WTC11 (cell line): ENCODE measurements around the gene C10orf71. TPM values are rescaled to one million over a fixed set of nuclear protein-coding genes. Genes with fewer than 3 reads are reported as not detected.

ENCODE experiments used
- CTCF ChIP-seq: fragments of 200-600 bp; IDR thresholded peaks from 2 replicates; pipeline ENCODE4 v1.8.0; 2022; ENCODE audit warnings: antibody characterized with exemption
- E2F4 ChIP-seq: sonication (generic); formaldehyde crosslinking; IDR thresholded peaks from 2 replicates; pipeline ENCODE4 v1.8.1; 2022; ENCODE audit warnings: low read depth, mild to moderate bottlenecking, moderate library complexity, missing genetic modification reagents, borderline replicate concordance
- ERG ChIP-seq: fragments of 250-450 bp; sonication (Bioruptor Pico); IDR thresholded peaks from 2 replicates; pipeline ENCODE4 v1.8.0; 2021; ENCODE audit warnings: mild to moderate bottlenecking
- NFYB ChIP-seq: sonication (generic); formaldehyde crosslinking; conservative IDR thresholded peaks from 2 replicates; pipeline ENCODE4 v1.8.0; 2022; ENCODE audit warnings: low read depth, missing genetic modification reagents
- ZNF416 ChIP-seq: fragments of 250-450 bp; sonication (Bioruptor Pico); IDR thresholded peaks from 2 replicates; pipeline ENCODE4 v1.9.0; 2021; ENCODE audit warnings: mild to moderate bottlenecking, inconsistent platforms
- ZNF532 ChIP-seq: fragments of 250-450 bp; sonication (Bioruptor Pico); IDR thresholded peaks from 2 replicates; pipeline ENCODE4 v1.9.0; 2021; ENCODE audit warnings: mild to moderate bottlenecking, borderline replicate concordance
- ZNF671 ChIP-seq: fragments of 250-450 bp; sonication (Bioruptor Pico); IDR thresholded peaks from 2 replicates; pipeline ENCODE4 v1.8.0; 2021; ENCODE audit warnings: mild to moderate bottlenecking
- total RNA-seq: library from RNA; stranded (reverse); gene quantifications from 3 replicates; pipeline ENCODE4 v1.2.3, GENCODE V29; 2021
- TF ChIP-seq, protein P1 (sequence below): fragments of 250-450 bp; sonication (Bioruptor Pico); IDR thresholded peaks from 2 replicates; pipeline ENCODE4 v1.9.0; 2021; ENCODE audit warnings: moderate library complexity, mild to moderate bottlenecking, inconsistent platforms, borderline replicate concordance
- TF ChIP-seq, protein P2 (sequence below): sonication (generic); formaldehyde crosslinking; IDR thresholded peaks from 2 replicates; pipeline ENCODE4 v1.8.1; 2022; ENCODE audit warnings: missing genetic modification reagents, borderline replicate concordance
- TF ChIP-seq, protein P3 (sequence below): sonication (generic); formaldehyde crosslinking; conservative IDR thresholded peaks from 2 replicates; pipeline ENCODE4 v1.8.1; 2023; ENCODE audit warnings: mild to moderate bottlenecking, low read depth, missing genetic modification reagents, moderate library complexity
- TF ChIP-seq, protein P4 (sequence below): sonication (generic); formaldehyde crosslinking; IDR thresholded peaks from 2 replicates; pipeline ENCODE4 v1.8.0; 2022; ENCODE audit warnings: missing genetic modification reagents

The C10orf71 gene
- total RNA-seq, 1 experiment from 2014 or later, result not detected

- TF ChIP-seq ZNF532 (CRISPR knock-in tag), result no peak
- TF ChIP-seq E2F4 (CRISPR knock-in tag), result no peak
- TF ChIP-seq ZNF416 (CRISPR knock-in tag), result no peak
- TF ChIP-seq, protein P1, sequence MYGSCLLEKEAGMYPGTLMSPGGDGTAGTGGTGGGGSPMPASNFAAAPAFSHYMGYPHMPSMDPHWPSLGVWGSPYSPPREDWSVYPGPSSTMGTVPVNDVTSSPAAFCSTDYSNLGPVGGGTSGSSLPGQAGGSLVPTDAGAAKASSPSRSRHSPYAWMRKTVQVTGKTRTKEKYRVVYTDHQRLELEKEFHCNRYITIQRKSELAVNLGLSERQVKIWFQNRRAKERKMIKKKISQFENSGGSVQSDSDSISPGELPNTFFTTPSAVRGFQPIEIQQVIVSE (CRISPR knock-in tag), result no peak
- TF ChIP-seq, protein P2, sequence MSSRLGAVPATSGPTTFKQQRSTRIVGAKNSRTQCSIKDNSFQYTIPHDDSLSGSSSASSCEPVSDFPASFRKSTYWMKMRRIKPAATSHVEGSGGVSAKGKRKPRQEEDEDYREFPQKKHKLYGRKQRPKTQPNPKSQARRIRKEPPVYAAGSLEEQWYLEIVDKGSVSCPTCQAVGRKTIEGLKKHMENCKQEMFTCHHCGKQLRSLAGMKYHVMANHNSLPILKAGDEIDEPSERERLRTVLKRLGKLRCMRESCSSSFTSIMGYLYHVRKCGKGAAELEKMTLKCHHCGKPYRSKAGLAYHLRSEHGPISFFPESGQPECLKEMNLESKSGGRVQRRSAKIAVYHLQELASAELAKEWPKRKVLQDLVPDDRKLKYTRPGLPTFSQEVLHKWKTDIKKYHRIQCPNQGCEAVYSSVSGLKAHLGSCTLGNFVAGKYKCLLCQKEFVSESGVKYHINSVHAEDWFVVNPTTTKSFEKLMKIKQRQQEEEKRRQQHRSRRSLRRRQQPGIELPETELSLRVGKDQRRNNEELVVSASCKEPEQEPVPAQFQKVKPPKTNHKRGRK (CRISPR knock-in tag), result no peak
- TF ChIP-seq ERG (CRISPR knock-in tag), result no peak
- no peak for TF ChIP-seq ZNF671
- TF ChIP-seq, protein P3, sequence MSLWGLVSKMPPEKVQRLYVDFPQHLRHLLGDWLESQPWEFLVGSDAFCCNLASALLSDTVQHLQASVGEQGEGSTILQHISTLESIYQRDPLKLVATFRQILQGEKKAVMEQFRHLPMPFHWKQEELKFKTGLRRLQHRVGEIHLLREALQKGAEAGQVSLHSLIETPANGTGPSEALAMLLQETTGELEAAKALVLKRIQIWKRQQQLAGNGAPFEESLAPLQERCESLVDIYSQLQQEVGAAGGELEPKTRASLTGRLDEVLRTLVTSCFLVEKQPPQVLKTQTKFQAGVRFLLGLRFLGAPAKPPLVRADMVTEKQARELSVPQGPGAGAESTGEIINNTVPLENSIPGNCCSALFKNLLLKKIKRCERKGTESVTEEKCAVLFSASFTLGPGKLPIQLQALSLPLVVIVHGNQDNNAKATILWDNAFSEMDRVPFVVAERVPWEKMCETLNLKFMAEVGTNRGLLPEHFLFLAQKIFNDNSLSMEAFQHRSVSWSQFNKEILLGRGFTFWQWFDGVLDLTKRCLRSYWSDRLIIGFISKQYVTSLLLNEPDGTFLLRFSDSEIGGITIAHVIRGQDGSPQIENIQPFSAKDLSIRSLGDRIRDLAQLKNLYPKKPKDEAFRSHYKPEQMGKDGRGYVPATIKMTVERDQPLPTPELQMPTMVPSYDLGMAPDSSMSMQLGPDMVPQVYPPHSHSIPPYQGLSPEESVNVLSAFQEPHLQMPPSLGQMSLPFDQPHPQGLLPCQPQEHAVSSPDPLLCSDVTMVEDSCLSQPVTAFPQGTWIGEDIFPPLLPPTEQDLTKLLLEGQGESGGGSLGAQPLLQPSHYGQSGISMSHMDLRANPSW (CRISPR knock-in tag), result no peak
- TF ChIP-seq CTCF, result no peak
- TF ChIP-seq NFYB (CRISPR knock-in tag), result no peak
- TF ChIP-seq, protein P4, sequence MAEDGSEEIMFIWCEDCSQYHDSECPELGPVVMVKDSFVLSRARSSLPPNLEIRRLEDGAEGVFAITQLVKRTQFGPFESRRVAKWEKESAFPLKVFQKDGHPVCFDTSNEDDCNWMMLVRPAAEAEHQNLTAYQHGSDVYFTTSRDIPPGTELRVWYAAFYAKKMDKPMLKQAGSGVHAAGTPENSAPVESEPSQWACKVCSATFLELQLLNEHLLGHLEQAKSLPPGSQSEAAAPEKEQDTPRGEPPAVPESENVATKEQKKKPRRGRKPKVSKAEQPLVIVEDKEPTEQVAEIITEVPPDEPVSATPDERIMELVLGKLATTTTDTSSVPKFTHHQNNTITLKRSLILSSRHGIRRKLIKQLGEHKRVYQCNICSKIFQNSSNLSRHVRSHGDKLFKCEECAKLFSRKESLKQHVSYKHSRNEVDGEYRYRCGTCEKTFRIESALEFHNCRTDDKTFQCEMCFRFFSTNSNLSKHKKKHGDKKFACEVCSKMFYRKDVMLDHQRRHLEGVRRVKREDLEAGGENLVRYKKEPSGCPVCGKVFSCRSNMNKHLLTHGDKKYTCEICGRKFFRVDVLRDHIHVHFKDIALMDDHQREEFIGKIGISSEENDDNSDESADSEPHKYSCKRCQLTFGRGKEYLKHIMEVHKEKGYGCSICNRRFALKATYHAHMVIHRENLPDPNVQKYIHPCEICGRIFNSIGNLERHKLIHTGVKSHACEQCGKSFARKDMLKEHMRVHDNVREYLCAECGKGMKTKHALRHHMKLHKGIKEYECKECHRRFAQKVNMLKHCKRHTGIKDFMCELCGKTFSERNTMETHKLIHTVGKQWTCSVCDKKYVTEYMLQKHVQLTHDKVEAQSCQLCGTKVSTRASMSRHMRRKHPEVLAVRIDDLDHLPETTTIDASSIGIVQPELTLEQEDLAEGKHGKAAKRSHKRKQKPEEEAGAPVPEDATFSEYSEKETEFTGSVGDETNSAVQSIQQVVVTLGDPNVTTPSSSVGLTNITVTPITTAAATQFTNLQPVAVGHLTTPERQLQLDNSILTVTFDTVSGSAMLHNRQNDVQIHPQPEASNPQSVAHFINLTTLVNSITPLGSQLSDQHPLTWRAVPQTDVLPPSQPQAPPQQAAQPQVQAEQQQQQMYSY (CRISPR knock-in tag), result no peak
Observed at GRCh38 chr10:49276596-49276995, 22.4 kb upstream of the C10orf71 start (continued).
